HG03066 (cell line): ENCODE results near the gene LHPP.
"Not testable (repeated sequence)": the region's sequence is repeated elsewhere in the genome, so short reads cannot be mapped to it uniquely, and the experiment has no call there.

Source experiments
- ATAC-seq: cut with Tn5 transposase; IDR thresholded peaks from one replicate; pipeline ENCODE4 v1.9.1; 2021; ENCODE audit warnings: low read depth; ENCODE audit not compliant: unreplicated experiment

The LHPP gene

DNA sequence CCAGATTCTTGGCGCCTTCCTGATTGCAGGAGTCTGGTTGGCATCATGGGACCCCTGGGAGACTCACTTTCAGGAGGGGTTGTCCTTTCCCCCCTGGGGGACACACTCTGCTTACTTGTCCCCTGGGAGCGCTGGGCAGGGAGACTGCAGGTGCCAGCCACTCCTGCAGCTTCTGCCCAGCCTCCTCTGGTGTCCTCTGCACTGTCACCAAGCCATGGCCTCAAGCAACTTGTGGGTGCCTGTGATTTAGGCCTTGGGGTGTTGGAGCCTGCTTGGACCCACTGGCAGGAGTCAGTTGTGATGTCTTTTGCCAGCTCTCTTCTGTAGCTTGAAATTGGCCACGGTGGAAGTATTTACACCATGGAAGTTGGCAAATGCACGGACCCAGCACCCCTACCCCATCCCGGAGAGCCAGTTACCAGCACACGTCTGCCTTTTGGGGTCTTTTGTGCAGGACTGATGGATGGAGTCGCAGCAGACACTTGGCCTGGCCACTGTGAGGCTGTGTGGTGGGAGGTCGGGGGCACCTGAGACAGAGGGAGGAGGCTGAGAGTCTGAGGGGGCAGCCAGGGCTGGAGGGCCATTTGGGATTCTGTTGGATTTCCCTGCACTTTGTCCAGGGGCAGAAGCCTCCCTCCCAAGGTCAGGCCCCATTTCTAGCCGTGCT, 104.7 kb downstream of the LHPP start:
- no peak for ATAC-seq

- no peak for ATAC-seq
Measured at GRCh38 chr10:124566981-124567835, 105.6 kb downstream of the LHPP start.

DNA sequence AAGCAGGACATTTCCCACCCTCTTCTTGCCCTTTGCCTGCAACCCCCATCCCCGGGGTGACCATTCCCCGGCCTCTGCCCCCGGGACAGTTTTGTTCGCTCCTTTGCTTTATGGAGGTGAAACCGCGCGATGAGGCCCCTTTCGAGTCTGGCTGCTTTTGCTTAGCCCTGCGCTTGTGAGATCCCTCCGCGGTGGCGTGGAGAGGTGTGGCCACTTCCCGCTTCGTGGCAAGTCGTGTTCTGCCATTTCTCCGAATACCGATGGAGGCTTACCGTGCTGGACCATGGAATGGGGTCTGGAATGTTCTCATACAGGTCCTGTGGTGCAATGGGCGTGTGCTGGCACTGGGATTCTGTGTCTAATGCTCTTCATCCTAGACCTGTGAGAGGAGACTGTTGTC, 106.7 kb downstream of the LHPP start:
- ATAC-seq: no peak

DNA sequence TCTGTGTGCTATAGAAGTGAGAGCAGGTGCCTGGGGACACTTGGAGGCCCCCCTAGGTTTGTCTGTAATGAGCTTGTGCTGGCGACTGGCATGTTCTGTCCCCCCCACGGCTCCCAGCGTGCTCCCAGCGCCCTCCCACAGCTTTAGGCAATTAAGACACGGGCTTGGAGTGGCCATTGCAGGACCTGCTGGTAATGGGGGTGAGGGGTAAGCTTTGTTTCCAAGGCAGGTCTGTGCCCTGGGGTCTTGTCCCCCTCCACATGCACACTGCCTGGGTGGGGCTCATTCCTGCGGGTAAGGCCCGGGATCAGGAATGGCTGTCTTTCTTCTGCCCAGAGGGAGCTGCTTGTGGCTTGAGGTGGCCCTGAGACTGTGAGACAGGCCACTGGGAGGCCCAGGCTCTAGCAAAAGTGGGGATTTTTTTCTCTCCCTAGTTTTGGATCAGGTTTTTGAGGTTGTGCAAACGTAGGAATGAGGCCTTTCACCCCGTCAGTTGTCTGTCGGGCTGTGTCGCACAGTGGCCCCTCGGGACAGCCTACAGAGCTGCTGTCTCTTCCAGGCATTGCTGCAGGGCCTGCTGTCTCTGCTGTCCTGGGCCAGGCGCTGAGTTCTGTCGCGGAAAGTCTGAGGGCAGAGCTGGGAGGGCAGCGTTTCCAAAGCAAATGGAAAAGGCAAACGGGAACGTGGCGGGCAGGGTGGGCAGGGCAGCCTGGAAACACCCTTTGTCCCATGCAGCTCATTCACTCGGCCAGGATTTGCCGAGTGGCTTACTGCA, 107.4 kb downstream of the LHPP start:
- no peak for ATAC-seq

DNA sequence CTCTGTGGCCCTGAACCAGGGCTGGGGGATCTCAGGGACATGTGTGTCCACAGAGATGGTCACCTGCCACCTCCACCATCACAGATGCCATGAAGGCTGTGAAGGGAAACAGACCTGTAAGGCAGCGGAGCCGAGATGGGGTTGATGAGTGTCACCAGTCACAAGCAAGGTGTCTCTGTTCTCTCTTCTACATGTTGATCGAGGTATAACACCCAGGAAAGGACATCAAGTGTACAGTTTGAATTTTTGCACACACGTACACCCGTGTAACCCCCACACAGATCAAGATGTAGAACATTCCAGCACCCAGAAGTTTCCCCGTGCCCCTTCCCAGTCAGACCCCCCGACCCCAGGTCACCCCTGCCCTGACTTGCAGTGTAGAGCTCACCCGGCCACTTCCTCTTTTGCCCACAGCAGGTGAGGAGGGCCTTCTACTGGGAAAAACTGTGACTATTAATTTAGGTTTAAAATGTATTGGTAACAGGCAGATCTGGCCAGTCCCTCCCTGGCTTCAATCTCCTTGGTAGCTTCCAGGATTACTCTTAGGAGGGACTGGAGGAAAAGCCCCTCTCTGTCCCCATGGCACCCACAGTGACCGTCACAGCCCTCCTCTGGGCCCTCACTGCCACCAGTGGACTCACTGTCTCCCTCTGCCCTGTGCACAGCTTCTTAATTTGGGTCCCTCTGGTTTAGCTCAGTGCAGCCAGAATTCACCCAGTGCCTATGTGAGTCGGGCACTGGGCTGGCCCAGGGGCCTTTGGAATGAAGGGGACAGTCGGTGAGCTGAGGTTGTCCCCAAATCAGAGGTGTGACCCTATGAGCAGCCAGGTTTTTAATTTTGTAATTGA, 108.2 kb downstream of the LHPP start:
- no peak for ATAC-seq

- no peak for ATAC-seq
Measured at GRCh38 chr10:124570646-124571045, 109.0 kb downstream of the LHPP start.

DNA sequence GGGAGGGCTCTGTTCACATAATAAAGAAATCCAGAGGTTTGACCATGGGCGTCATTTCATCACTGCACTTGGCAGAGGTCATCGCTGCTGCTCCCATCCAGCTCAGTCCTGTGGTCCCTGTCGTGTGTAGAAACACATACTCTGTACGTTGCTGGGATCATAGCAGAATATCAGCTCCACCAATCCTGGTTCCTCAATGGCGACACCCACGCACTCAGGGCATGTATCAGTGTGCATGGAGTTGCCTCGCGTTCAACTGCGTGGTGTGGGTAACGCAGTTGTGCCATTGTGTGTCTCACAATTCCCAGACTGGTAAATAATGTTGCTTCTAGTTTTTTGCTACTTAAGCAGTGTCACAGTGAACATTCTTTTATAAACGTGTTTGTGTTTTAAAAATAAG, 111.1 kb downstream of the LHPP start:
- no peak for ATAC-seq

GRCh38 chr10:124573726-124574455, 112.3 kb downstream of the LHPP start:
- no peak for ATAC-seq

DNA sequence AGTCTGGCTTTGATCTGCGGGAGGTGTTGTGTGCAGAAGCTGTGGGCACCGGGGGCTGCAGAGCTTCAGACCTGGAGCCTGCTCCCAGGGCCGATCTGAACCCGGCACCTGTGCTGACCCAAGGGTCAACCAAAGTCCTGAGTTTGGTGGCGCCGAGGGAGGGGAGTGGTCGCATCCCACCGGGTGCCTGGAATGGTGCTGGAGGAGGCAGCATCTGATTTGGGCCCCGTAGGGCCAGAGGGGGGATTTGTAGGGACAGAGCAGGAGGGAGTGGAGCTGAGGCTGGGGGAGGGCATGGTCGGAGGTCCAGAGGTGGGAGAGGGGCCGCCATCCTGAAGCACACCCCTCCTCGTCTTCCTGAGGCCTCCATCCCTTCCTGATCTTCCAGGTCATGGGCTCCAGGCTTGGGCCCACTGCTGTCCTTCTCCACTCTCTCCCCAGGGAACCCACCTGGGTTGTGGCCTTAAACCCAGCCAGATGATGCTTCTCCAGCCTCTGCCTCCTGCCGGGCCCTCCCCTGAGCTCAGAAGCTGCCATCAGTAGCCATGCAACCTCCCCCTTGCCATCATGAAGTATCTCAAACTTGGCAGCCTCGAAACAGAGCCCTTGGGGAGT, 112.9 kb downstream of the LHPP start:
- ATAC-seq: no peak

- no peak for ATAC-seq
Measured at GRCh38 chr10:124575107-124576035, 113.7 kb downstream of the LHPP start.

DNA sequence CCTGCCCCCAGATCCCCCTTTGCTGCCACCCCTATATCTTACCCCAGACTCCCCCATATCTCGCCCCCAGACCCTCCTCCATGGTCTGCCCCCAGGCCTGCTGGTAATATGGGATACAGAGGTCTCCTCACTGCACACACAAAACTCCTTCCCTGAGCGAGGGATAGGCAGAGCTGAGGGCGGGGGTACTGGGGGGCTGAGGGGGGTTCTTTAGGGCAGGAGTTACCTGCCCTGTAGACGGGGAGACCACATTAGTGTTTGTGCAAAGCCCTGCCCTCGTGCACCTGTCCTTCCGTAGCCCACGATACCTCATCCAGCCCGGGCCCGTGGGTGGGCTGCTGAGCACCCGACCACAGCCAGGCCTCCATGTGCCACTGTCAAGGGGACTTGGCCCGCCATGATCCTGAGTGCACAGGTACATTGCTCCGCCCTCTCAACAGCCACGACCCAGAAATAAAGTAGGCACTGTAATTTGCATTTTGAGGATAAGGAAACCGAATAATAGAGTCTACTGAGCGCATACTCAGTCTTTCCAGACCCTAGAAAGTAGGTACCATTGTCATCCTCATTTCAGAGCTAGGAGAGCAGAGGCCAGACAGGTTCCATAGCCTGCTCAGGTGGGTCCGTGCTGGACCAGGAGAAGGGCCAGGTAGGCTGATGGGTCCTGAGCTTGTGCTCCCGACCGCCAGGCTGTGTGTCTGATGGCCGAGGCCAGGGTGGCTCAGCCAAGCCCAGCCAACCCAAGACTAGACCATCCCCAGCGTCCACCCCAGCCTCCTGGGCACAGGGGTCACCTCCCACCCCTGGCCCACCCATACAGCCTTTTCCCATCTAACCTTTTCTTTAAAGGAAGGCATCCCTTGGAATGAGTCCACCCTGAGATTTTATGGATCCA, 115.2 kb downstream of the LHPP start:
- no peak for ATAC-seq

GRCh38 chr10:124577651-124578050, 116.0 kb downstream of the LHPP start:
- no peak for ATAC-seq

- ATAC-seq: no peak
Measured at GRCh38 chr10:124578231-124579010, 116.8 kb downstream of the LHPP start.

- no peak for ATAC-seq
Measured at GRCh38 chr10:124579011-124579399, 117.4 kb downstream of the LHPP start.

DNA sequence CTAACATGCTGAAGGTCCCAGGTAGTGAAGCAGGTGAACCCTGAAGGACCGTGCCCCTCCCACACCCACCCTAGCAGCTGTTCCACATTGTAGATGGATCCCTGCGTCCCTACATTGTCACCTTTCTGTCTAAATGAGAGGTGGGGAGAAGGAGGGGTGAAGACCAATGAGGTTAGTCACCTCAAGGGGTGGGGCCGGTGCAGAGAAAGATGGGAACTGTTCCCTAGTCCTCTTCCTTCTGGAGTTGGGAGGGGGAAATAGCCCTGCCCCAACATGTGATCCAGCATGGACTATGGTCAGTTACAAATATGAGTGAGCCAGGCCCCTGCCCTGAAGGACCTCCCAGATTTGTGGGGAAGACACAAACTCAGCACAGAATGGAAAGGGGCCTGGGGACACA, 124.5 kb downstream of the LHPP start:
- no peak for ATAC-seq

- no peak for ATAC-seq
Measured at GRCh38 chr10:124587811-124588211, 126.2 kb downstream of the LHPP start.

DNA sequence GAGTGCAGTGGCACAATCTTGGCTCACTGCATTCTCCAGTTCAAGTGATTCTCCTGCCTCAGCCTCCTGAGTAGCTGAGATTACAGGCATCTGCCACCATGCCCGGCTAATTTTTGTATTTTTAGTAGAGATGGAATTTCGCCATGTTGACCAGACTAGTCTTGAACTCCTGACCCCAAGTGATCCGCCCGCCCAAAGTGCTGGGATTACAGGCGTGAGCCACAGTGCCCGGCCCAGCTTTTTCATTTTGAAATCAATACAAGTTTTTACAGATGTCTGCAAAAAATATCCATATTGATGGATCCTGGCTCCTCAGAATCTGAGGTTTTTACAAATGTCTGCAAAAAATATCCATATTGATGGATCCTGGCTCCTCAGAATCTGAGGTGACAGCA, 126.7 kb downstream of the LHPP start:
- not testable (repeated sequence) for ATAC-seq
